HG03103 (cell line): ENCODE measurements around the gene CMTM3.
"Not testable (repeated sequence)": the region's sequence is repeated elsewhere in the genome, so short reads cannot be mapped to it uniquely, and the experiment has no call there.

Experiments used
- ATAC-seq: cut with Tn5 transposase; IDR thresholded peaks from one replicate; pipeline ENCODE4 v1.9.1; 2021; ENCODE audit warnings: low read depth; ENCODE audit not compliant: unreplicated experiment

Gene CMTM3

GRCh38 chr16:66658143-66658859, 53.8 kb downstream of the CMTM3 start:
- no peak for ATAC-seq

- no peak for ATAC-seq
Measured at GRCh38 chr16:66658860-66659190, 54.3 kb downstream of the CMTM3 start.

- ATAC-seq: no peak
Measured at GRCh38 chr16:66660422-66661209, 56.1 kb downstream of the CMTM3 start.

- ATAC-seq: no peak
Measured at GRCh38 chr16:66661210-66661560, 56.7 kb downstream of the CMTM3 start.

- ATAC-seq: not testable (repeated sequence)
Measured at GRCh38 chr16:66661671-66662346, 57.3 kb downstream of the CMTM3 start.

- no peak for ATAC-seq
Measured at GRCh38 chr16:66662445-66663194, 58.1 kb downstream of the CMTM3 start.
